ENCODE data around the gene MAP7D2.

MAP7D2 gene

DNA sequence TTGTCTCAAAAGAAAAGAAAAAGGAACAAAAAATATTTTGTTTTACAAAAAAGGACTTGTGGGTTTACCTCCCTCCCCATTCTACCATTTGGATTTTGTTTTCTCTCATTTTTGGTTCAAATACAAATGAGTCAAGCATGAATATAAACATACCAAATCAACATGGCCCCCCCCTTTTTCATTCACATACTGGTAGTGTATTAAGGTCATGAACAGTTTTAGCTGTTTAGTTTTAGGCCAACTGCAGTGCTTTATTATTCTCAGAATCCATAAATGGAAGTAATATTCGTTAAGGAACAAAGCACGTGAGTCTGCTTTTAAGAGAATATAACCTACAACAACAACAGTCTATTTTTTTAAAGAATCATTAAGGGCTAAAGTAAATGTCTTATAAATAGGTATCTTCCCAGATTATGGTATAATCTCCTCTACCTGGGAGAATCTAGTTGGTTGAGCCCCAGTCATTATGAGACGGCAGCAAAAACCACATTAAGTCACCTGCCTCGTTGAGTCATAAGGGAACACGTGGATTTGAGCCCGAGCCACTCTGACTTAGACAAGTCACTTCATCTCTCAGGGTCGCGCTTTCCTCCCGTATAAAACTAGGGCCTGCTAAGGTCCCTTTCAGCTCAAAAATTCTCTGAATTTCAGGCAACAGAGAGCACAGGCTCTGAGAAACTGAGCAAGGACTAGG, 152.5 kb downstream of the MAP7D2 start:
- peak; percentile 14 for DNase-seq

DNA sequence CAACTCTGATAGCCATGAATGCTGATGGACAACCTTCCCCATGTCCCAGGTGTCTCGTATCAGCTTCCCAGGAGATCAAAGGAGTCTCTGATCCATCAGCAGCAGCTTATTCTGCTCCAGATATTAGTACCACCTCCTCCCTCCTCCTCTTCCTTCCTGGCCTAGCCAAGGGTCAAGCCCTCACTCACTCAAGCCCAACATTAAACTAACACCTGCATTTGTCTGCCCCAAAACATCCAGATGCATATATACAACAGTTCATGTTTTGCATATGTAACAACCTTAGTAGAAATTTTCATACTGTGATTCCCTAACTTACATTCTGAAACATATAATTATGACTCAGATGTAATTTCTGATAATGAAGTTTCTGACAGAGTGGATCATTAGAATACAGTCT, 155.8 kb downstream of the MAP7D2 start:
- DNase-seq: no peak

- DNase-seq: no peak
Measured at GRCh38 chrX:19958552-19959486, 157.9 kb downstream of the MAP7D2 start.

GRCh38 chrX:19956923-19957322, 159.8 kb downstream of the MAP7D2 start:
- no peak for DNase-seq

Data from activated CD8-positive, alpha-beta memory T cell treated with anti-CD3 and anti-CD28 coated beads, Interleukin-2, amount 50 U/mL, for 4 hours (primary cell).